K562 (cell line): ENCODE measurements around the gene MYH7. TPM values are rescaled to one million over a fixed set of nuclear protein-coding genes. Genes with fewer than 3 reads are reported as not detected.

ENCODE experiments used
- AFF4 ChIP-seq: sonication (generic); formaldehyde crosslinking; IDR thresholded peaks from 2 replicates; pipeline ENCODE4 v1.8.0; 2023; ENCODE audit warnings: mild to moderate bottlenecking, missing genetic modification reagents
- ARID1B ChIP-seq: fragments of 450-650 bp; IDR thresholded peaks from 2 replicates; pipeline ENCODE4 v1.6.1; 2016; ENCODE audit warnings: antibody characterized with exemption, mild to moderate bottlenecking, inconsistent platforms
- CHD2 ChIP-seq: IDR thresholded peaks from 2 replicates; pipeline ENCODE4 v1.6.1; 2011; ENCODE audit warnings: low read depth, low read length
- CREB3 ChIP-seq: fragments of 450-650 bp; conservative IDR thresholded peaks from 2 replicates; pipeline ENCODE4 v1.6.1; 2016; ENCODE audit warnings: missing genetic modification characterization, low read depth, mild to moderate bottlenecking, missing compliant biosample characterization, moderate library complexity
- E2F4 ChIP-seq: sonication (generic); formaldehyde crosslinking; IDR thresholded peaks from 2 replicates; pipeline ENCODE4 v1.8.0; 2022; ENCODE audit warnings: mild to moderate bottlenecking, low read depth, missing genetic modification reagents
- FIP1L1 ChIP-seq: fragments of 200-400 bp; formaldehyde crosslinking; IDR thresholded peaks from 2 replicates; pipeline ENCODE4 v1.6.1; 2018; ENCODE audit warnings: mild to moderate bottlenecking, low read depth, low read length; ENCODE audit not compliant: poor library complexity, severe bottlenecking
- HCFC1 ChIP-seq: IDR thresholded peaks from 2 replicates; pipeline ENCODE4 v1.6.1; 2012; ENCODE audit warnings: low read depth, low read length, improper control_type of control experiment
- HDAC6 ChIP-seq: IDR thresholded peaks from 2 replicates; pipeline ENCODE4 v1.6.1; 2012; ENCODE audit warnings: low read depth, mild to moderate bottlenecking, control low read depth, inconsistent platforms, low read length, moderate library complexity
- HDAC8 ChIP-seq: fragments of 450-650 bp; IDR thresholded peaks from 2 replicates; pipeline ENCODE4 v1.6.1; 2016; ENCODE audit warnings: mild to moderate bottlenecking, missing genetic modification characterization, moderate library complexity, missing compliant biosample characterization
- KLF1 ChIP-seq: fragments of 450-650 bp; IDR thresholded peaks from 2 replicates; pipeline ENCODE4 v1.6.1; 2016; ENCODE audit warnings: missing genetic modification characterization, missing compliant biosample characterization
- NR0B1 ChIP-seq: fragments of 450-650 bp; IDR thresholded peaks from one replicate; pipeline ENCODE4 v1.6.1; 2018; ENCODE audit warnings: mild to moderate bottlenecking, moderate library complexity; ENCODE audit not compliant: partially characterized antibody
- TBL1XR1 ChIP-seq, 2 experiments: IDR thresholded peaks; 2 replicates each; pipeline ENCODE4 v1.6.1; 2012; ENCODE audit warnings: improper control_type of control experiment in 2 of 2, low read length in 2 of 2, mild to moderate bottlenecking in 1 of 2
- ZNF143 ChIP-seq: sonication (generic); formaldehyde crosslinking; IDR thresholded peaks from 2 replicates; pipeline ENCODE4 v1.9.0; 2022; ENCODE audit warnings: mild to moderate bottlenecking, missing genetic modification reagents
- ZNF436 ChIP-seq: fragments of 250-450, 450-650 bp; sonication (Bioruptor Pico); formaldehyde crosslinking; IDR thresholded peaks from 2 replicates; pipeline ENCODE4 v1.7.0; 2020; ENCODE audit warnings: mild to moderate bottlenecking
- ZNF592 ChIP-seq: fragments of 450-650 bp; IDR thresholded peaks from 2 replicates; pipeline ENCODE4 v1.6.1; 2017; ENCODE audit warnings: antibody characterized with exemption, mild to moderate bottlenecking
- ZNF75A ChIP-seq: fragments of 450-650 bp; formaldehyde crosslinking; IDR thresholded peaks from 2 replicates; pipeline ENCODE4 v1.4.0; 2020; ENCODE audit warnings: mild to moderate bottlenecking
- polyA plus RNA-seq, 8 experiments: library from polyadenylated mRNA; depleted of rRNA in 4 of 8; stranded (reverse) in 5 of 8; unstranded in 3 of 8; fragments of >200 nt; fragmentation: Nextera tagmentation in 2 of 8; fragmentation: Illumina TruSeq in 1 of 8; extraction: Ambion mirVana in 2 of 8; extraction: Trizol in 1 of 8; gene quantifications; 2 replicates each; pipeline versions ENCODE4 v1.2.1 to v1.2.3, GENCODE V29; 2011 to 2014; ENCODE audit warnings: inconsistent platforms in 1 of 8, missing spikeins in 1 of 8
- total RNA-seq, 7 experiments: library from RNA; depleted of rRNA in 6 of 7; stranded (reverse); fragments of >200 nt in 6 of 7; fragmentation: Illumina TruSeq in 2 of 7; extraction: Trizol in 2 of 7; gene quantifications; 2 replicates each; pipeline versions ENCODE4 v1.2.1 to v1.2.3, GENCODE V29; 2011 to 2021; ENCODE audit warnings: low replicate concordance in 1 of 7

MYH7 gene
- total and polyA plus RNA-seq, 9 of the 15 experiments (the other 6 are each of a cell fraction or from before 2014, with no cell fraction given) = not detected

GRCh38 chr14:23469127-23469905, 33.9 kb upstream of the MYH7 start, which contains the start of gene NGDN (continued):
- TF ChIP-seq TBL1XR1 (IDR thresholded peaks at IDR 0.05; ENCODE audit: low read length in 2 of 2) (no peak), HCFC1 (peak; percentile 74), FIP1L1 (no peak), CHD2 (peak; percentile 70), AFF4 (no peak), CREB3 (tag) (no peak), HDAC8 (tag) (no peak), E2F4 (CRISPR knock-in tag) (no peak), ZNF436 (CRISPR knock-in tag) (no peak), ZNF592 (no peak), ZNF143 (CRISPR knock-in tag) (no peak), KLF1 (tag) (no peak), ARID1B (no peak), ZNF75A (CRISPR knock-in tag) (no peak), HDAC6 (no peak), NR0B1 (no peak)
